HG03280 (cell line): ENCODE data around the gene NCAPG.
"Not testable (repeated sequence)": the region's sequence is repeated elsewhere in the genome, so short reads cannot be mapped to it uniquely, and the experiment has no call there.

Source experiments
- ATAC-seq: cut with Tn5 transposase; IDR thresholded peaks from one replicate; pipeline ENCODE4 v1.9.1; 2021; ENCODE audit warnings: mild to moderate bottlenecking, moderate library complexity; ENCODE audit not compliant: unreplicated experiment

Gene NCAPG

GRCh38 chr4:17794730-17795129 lies 16.0 kb upstream of the NCAPG start:
- no peak for ATAC-seq

GRCh38 chr4:17797808-17798207 lies 13.0 kb upstream of the NCAPG start:
- ATAC-seq, result no peak

GRCh38 chr4:17805580-17806155 lies 5.1 kb upstream of the NCAPG start:
- ATAC-seq, result no peak

GRCh38 chr4:17807446-17807845 lies 3.3 kb upstream of the NCAPG start:
- no peak for ATAC-seq

- ATAC-seq, result no peak
Observed at GRCh38 chr4:17809667-17810066, 1.1 kb upstream of the NCAPG start.

- peak; percentile 38 for ATAC-seq
Observed at GRCh38 chr4:17811078-17811603, 362 bp downstream of the NCAPG start.

GRCh38 chr4:17812125-17812524 lies 1.3 kb downstream of the NCAPG start:
- ATAC-seq, result no peak

GRCh38 chr4:17812801-17813200 lies 2.0 kb downstream of the NCAPG start:
- no peak for ATAC-seq

- ATAC-seq, result no peak
Observed at GRCh38 chr4:17814140-17814539, 3.4 kb downstream of the NCAPG start.

GRCh38 chr4:17816142-17816541 lies 5.4 kb downstream of the NCAPG start:
- ATAC-seq, result no peak

- peak; percentile 74 for ATAC-seq
Observed at GRCh38 chr4:17817027-17817426, 6.2 kb downstream of the NCAPG start.

- ATAC-seq, result no peak
Observed at GRCh38 chr4:17823871-17824669, 13.3 kb downstream of the NCAPG start.

GRCh38 chr4:17846266-17846665 lies 35.5 kb downstream of the NCAPG start:
- ATAC-seq, result no peak

GRCh38 chr4:17850295-17850694 lies 39.5 kb downstream of the NCAPG start:
- ATAC-seq, result not testable (repeated sequence)

- ATAC-seq, result no peak
Observed at GRCh38 chr4:17851959-17852358, 41.2 kb downstream of the NCAPG start.

- ATAC-seq, result no peak
Observed at GRCh38 chr4:17854036-17854435, 43.3 kb downstream of the NCAPG start.

GRCh38 chr4:17859793-17860406 lies 49.1 kb downstream of the NCAPG start:
- no peak for ATAC-seq

- ATAC-seq, result not testable (repeated sequence)
Observed at GRCh38 chr4:17861906-17862305, 51.1 kb downstream of the NCAPG start.

- no peak for ATAC-seq
Observed at GRCh38 chr4:17865866-17866363, 55.1 kb downstream of the NCAPG start.

GRCh38 chr4:17866810-17867209 lies 56.0 kb downstream of the NCAPG start:
- ATAC-seq, result no peak

GRCh38 chr4:17867276-17867675 lies 56.5 kb downstream of the NCAPG start:
- no peak for ATAC-seq

- ATAC-seq, result no peak
Observed at GRCh38 chr4:17869327-17869726, 58.5 kb downstream of the NCAPG start.
